AG08395 (cell line): ENCODE measurements around the gene PIGU.
"Not testable (repeated sequence)": the region's sequence is repeated elsewhere in the genome, so short reads cannot be mapped to it uniquely, and the experiment has no call there.

Source experiments
- DNase-seq: peaks from one replicate; pipeline ENCODE4 v3.0.0; 2012; ENCODE audit warnings: mixed read lengths, low spot score

PIGU gene

GRCh38 chr20:34661811-34662210 lies 15.1 kb downstream of the PIGU start:
- DNase-seq, result not testable (repeated sequence)

GRCh38 chr20:34658654-34659053 lies 18.2 kb downstream of the PIGU start:
- DNase-seq, result not testable (repeated sequence)

- no peak for DNase-seq
These were observed 22.6 kb downstream of the PIGU start for GRCh38 chr20:34654207-34654744.

- DNase-seq, result no peak
These were observed 25.7 kb downstream of the PIGU start for GRCh38 chr20:34651200-34651599.

GRCh38 chr20:34647737-34648136 lies 29.2 kb downstream of the PIGU start:
- DNase-seq, result no peak

- DNase-seq, result no peak
These were observed 31.9 kb downstream of the PIGU start for GRCh38 chr20:34644951-34645350.

- no peak for DNase-seq
These were observed 32.5 kb downstream of the PIGU start for GRCh38 chr20:34644345-34644744.

GRCh38 chr20:34643928-34644327 lies 33.0 kb downstream of the PIGU start:
- peak; percentile 70 for DNase-seq

GRCh38 chr20:34642009-34642408 lies 34.9 kb downstream of the PIGU start:
- no peak for DNase-seq

- no peak for DNase-seq
These were observed 37.1 kb downstream of the PIGU start for GRCh38 chr20:34639755-34640222.

- DNase-seq, result no peak
These were observed 38.4 kb downstream of the PIGU start for GRCh38 chr20:34638532-34638931.

GRCh38 chr20:34638039-34638292 lies 38.9 kb downstream of the PIGU start:
- no peak for DNase-seq

- DNase-seq, result peak; percentile 88
These were observed 39.5 kb downstream of the PIGU start for GRCh38 chr20:34637245-34638038.

GRCh38 chr20:34636648-34637047 lies 40.2 kb downstream of the PIGU start:
- DNase-seq, result no peak

GRCh38 chr20:34634392-34634791 lies 42.5 kb downstream of the PIGU start:
- DNase-seq, result no peak

GRCh38 chr20:34632870-34633452 lies 43.9 kb downstream of the PIGU start:
- no peak for DNase-seq

GRCh38 chr20:34629904-34630303 lies 47.0 kb downstream of the PIGU start:
- DNase-seq, result no peak

GRCh38 chr20:34629342-34629741 lies 47.5 kb downstream of the PIGU start:
- no peak for DNase-seq

GRCh38 chr20:34628026-34628425 lies 48.9 kb downstream of the PIGU start:
- DNase-seq, result no peak

- DNase-seq, result no peak
These were observed 49.4 kb downstream of the PIGU start for GRCh38 chr20:34627458-34627857.

- DNase-seq, result no peak
These were observed 49.9 kb downstream of the PIGU start for GRCh38 chr20:34626992-34627391.

GRCh38 chr20:34624629-34625028 lies 52.3 kb downstream of the PIGU start:
- DNase-seq, result no peak

- DNase-seq, result no peak
These were observed 54.0 kb downstream of the PIGU start for GRCh38 chr20:34622821-34623451.
